Measurements from ENCODE around the gene FRG1.
"Not testable (repeated sequence)": the region's sequence is repeated elsewhere in the genome, so short reads cannot be mapped to it uniquely, and the experiment has no call there.

FRG1 gene

GRCh38 chr4:189985651-189986243, 45.1 kb downstream of the FRG1 start:
- DNase-seq, result not testable (repeated sequence)

- DNase-seq, result no peak
These were observed 48.3 kb downstream of the FRG1 start for GRCh38 chr4:189988877-189989431.

- not testable (repeated sequence) for DNase-seq
These were observed 49.3 kb downstream of the FRG1 start for GRCh38 chr4:189989941-189990340.
